Measurements from ENCODE around the gene CRHR2.
A peak's percentile ranks its signal among the peaks of the same experiment; 100 is the strongest.
"Not testable (repeated sequence)": the region's sequence is repeated elsewhere in the genome, so short reads cannot be mapped to it uniquely, and the experiment has no call there.

The CRHR2 gene

GRCh38 chr7:30682212-30683083 is at the start of gene CRHR2:
CRHR2 (minus strand) TSS chr7:30682456; CDS start chr7:30682280, 176 bp downstream.
- DNase-seq (ENCODE audit: low read depth), result no peak

GRCh38 chr7:30731581-30731980 is 49.3 kb upstream of the CRHR2 start:
- DNase-seq (ENCODE audit: low read depth), result no peak

- no peak for DNase-seq (ENCODE audit: low read depth)
Measured at GRCh38 chr7:30730996-30731395, 48.7 kb upstream of the CRHR2 start.

- no peak for DNase-seq (ENCODE audit: low read depth)
Measured at GRCh38 chr7:30730097-30730496, 47.8 kb upstream of the CRHR2 start.

- DNase-seq (ENCODE audit: low read depth), result no peak
Measured at GRCh38 chr7:30729642-30730041, 47.4 kb upstream of the CRHR2 start.

GRCh38 chr7:30728591-30729100 is 46.4 kb upstream of the CRHR2 start:
- DNase-seq (ENCODE audit: low read depth), result no peak

GRCh38 chr7:30727061-30727945 is 45.0 kb upstream of the CRHR2 start:
- peak; percentile 20 for DNase-seq (ENCODE audit: low read depth)

GRCh38 chr7:30726296-30727006 is 44.2 kb upstream of the CRHR2 start:
- DNase-seq (ENCODE audit: low read depth), result no peak

GRCh38 chr7:30723776-30724175 is 41.5 kb upstream of the CRHR2 start:
- no peak for DNase-seq (ENCODE audit: low read depth)

- no peak for DNase-seq (ENCODE audit: low read depth)
Measured at GRCh38 chr7:30722671-30723070, 40.4 kb upstream of the CRHR2 start.

- no peak for DNase-seq (ENCODE audit: low read depth)
Measured at GRCh38 chr7:30722187-30722586, 39.9 kb upstream of the CRHR2 start.

- no peak for DNase-seq (ENCODE audit: low read depth)
Measured at GRCh38 chr7:30721211-30721610, 39.0 kb upstream of the CRHR2 start.

GRCh38 chr7:30719434-30719833 is 37.2 kb upstream of the CRHR2 start:
- DNase-seq (ENCODE audit: low read depth), result not testable (repeated sequence)

GRCh38 chr7:30717181-30717580 is 34.9 kb upstream of the CRHR2 start:
- no peak for DNase-seq (ENCODE audit: low read depth)

- no peak for DNase-seq (ENCODE audit: low read depth)
Measured at GRCh38 chr7:30714129-30714528, 31.9 kb upstream of the CRHR2 start.

- no peak for DNase-seq (ENCODE audit: low read depth)
Measured at GRCh38 chr7:30713392-30713791, 31.1 kb upstream of the CRHR2 start.

GRCh38 chr7:30710669-30711068 is 28.4 kb upstream of the CRHR2 start:
- DNase-seq (ENCODE audit: low read depth), result no peak

- no peak for DNase-seq (ENCODE audit: low read depth)
Measured at GRCh38 chr7:30709549-30709948, 27.3 kb upstream of the CRHR2 start.

- DNase-seq (ENCODE audit: low read depth), result no peak
Measured at GRCh38 chr7:30708983-30709382, 26.7 kb upstream of the CRHR2 start.

- no peak for DNase-seq (ENCODE audit: low read depth)
Measured at GRCh38 chr7:30708412-30708811, 26.2 kb upstream of the CRHR2 start.

- no peak for DNase-seq (ENCODE audit: low read depth)
Measured at GRCh38 chr7:30707391-30708357, 25.4 kb upstream of the CRHR2 start.
